GM23248 (cell line): ENCODE results near the gene TEX53. TPM values are rescaled to one million over a fixed set of nuclear protein-coding genes. Genes with fewer than 3 reads are reported as not detected.

Source experiments
- DNase-seq: peaks from one replicate; pipeline ENCODE4 v3.0.0-alpha.2; 2015
- H2AFZ ChIP-seq: fragments of 200-600 bp; sonication (generic); 2 replicates; pipeline ENCODE4 v1.6.1; 2016; ENCODE audit warnings: antibody characterized with exemption
- H3F3A ChIP-seq: fragments of 200-600 bp; sonication (generic); 2 replicates; pipeline ENCODE4 v1.6.1; 2016; ENCODE audit warnings: mild to moderate bottlenecking, antibody characterized with exemption, mixed run types; ENCODE audit not compliant: insufficient read depth
- H3K27ac ChIP-seq: fragments of 200-600 bp; sonication (generic); 2 replicates; pipeline ENCODE4 v1.5.1; 2016; ENCODE audit warnings: mild to moderate bottlenecking
- H3K27me3 ChIP-seq: fragments of 200-600 bp; sonication (generic); replicated peaks from 2 replicates; pipeline ENCODE4 v1.6.1; 2016; ENCODE audit warnings: mild to moderate bottlenecking; ENCODE audit not compliant: insufficient read depth
- H3K36me3 ChIP-seq: fragments of 200-600 bp; sonication (generic); 2 replicates; pipeline ENCODE4 v1.6.1; 2016; ENCODE audit warnings: low read depth, mild to moderate bottlenecking
- H3K4me1 ChIP-seq: fragments of 200-600 bp; sonication (generic); 2 replicates; pipeline ENCODE4 v1.6.1; 2016; ENCODE audit warnings: mild to moderate bottlenecking; ENCODE audit not compliant: insufficient read depth
- H3K4me2 ChIP-seq: fragments of 200-600 bp; sonication (generic); one replicate; pipeline ENCODE4 v1.6.1; 2016; ENCODE audit warnings: mild to moderate bottlenecking; ENCODE audit not compliant: unreplicated experiment
- H3K4me3 ChIP-seq: fragments of 200-600 bp; sonication (generic); 2 replicates; pipeline ENCODE4 v1.5.1; 2016; ENCODE audit warnings: mild to moderate bottlenecking
- H3K79me2 ChIP-seq: fragments of 200-600 bp; sonication (generic); 2 replicates; pipeline ENCODE4 v1.6.1; 2016; ENCODE audit warnings: mild to moderate bottlenecking; ENCODE audit not compliant: insufficient read depth
- H3K9ac ChIP-seq: fragments of 200-600 bp; sonication (generic); 2 replicates; pipeline ENCODE4 v1.6.1; 2016; ENCODE audit warnings: mild to moderate bottlenecking
- H3K9me2 ChIP-seq: fragments of 200-600 bp; sonication (generic); 2 replicates; pipeline ENCODE4 v1.6.1; 2016; ENCODE audit warnings: mixed run types, mild to moderate bottlenecking, moderate library complexity; ENCODE audit not compliant: insufficient read depth
- H3K9me3 ChIP-seq: fragments of 200-600 bp; sonication (generic); one replicate; pipeline ENCODE4 v1.6.1; 2017; ENCODE audit warnings: low read depth
- H4K20me1 ChIP-seq: fragments of 200-600 bp; sonication (generic); 2 replicates; pipeline ENCODE4 v1.6.0; 2016; ENCODE audit not compliant: insufficient read depth
- EZH2 ChIP-seq: fragments of 200-600 bp; sonication (generic); IDR thresholded peaks from 2 replicates; pipeline ENCODE4 v1.6.1; 2018; ENCODE audit warnings: antibody characterized with exemption, mild to moderate bottlenecking; ENCODE audit not compliant: insufficient read depth, poor library complexity, severe bottlenecking
- EZH2phosphoT487 ChIP-seq: fragments of 200-600 bp; sonication (generic); IDR thresholded peaks from 2 replicates; pipeline ENCODE4 v1.6.1; 2018; ENCODE audit warnings: antibody characterized with exemption, moderate library complexity, mild to moderate bottlenecking, low read depth; ENCODE audit not compliant: insufficient read depth
- WGBS, 2 experiments: methylation state at CpG; one replicate each; pipeline ENCODE4 v1.1.6; 2015 to 2017; ENCODE audit warnings: low lambda C conversion rate in 2 of 2, low coverage in 1 of 2; ENCODE audit errors: missing lambda C conversion rate in 2 of 2; 5-methylcytosine and 5-hydroxymethylcytosine counted together
- in situ Hi-C: fragments of 300-500 bp; cut with MboI; formaldehyde crosslinking; loops from 2 replicates; pipeline ENCODE4 v1.15.0; 2020
- polyA plus RNA-seq: library from polyadenylated mRNA; unstranded; fragments of >200 nt; fragmentation: Nextera tagmentation; extraction: Ambion mirVana; gene quantifications from 2 replicates; pipeline ENCODE4 v1.2.1, GENCODE V29; 2016
- total RNA-seq: library from RNA; depleted of rRNA; stranded (reverse); fragments of >200 nt; shearing (Covaris generic); gene quantifications from 2 replicates; pipeline ENCODE4 v1.2.3, GENCODE V29; 2014

Gene TEX53
- total and polyA plus RNA-seq, 2 experiments from 2014 or later = not detected

DNA sequence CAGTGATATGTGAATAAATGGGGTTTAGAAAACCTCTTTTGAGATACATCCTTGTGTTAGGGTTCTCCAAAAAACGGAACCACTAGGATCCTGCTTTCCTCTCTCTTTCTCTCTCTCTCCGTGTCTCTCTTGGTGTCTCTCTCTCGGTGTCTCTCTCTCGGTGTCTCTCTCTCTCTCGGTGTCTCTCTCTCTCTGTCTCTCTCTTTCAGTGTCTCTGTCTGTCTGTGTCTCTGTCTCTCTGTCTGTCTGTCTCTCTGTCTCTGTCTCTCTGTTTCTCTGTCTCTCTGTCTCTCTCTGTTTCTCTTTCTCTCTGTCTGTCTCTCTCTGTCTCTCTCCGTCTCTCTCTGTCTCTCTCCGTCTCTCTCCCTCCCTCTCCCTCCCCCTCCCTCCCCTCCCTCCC is 32.2 kb upstream of the TEX53 start:
- Histone ChIP-seq H3K4me1 (peaks cover 38% of the 10 kb centered on the region), H2AFZ (no peak overlapping the region), H3K27me3 (no peaks in the 10 kb centered on the region), H3K9ac (no peak overlapping the region), H3K4me2 (no peak overlapping the region), H3K4me3 (no peak overlapping the region), H3K9me3 (no peaks in the 10 kb centered on the region), H3K36me3 (no peaks in the 10 kb centered on the region), H3K79me2 (no peaks in the 10 kb centered on the region), H3K9me2 (no peaks in the 10 kb centered on the region), H4K20me1 (no peaks in the 10 kb centered on the region), H3F3A (peaks cover 49% of the 10 kb centered on the region), H3K27ac (no peak overlapping the region)
- in situ Hi-C loops = loop anchor here (5.0 to 10.0 kb wide), 2 partner anchors 45 to 322 kb away; no protein-coding TSS in a partner anchor
- DNase-seq = no peak
- 89 to 94% methylated on average over 2 to 7 of the region's 7 CpGs for WGBS, 2 experiments
- TF ChIP-seq EZH2phosphoT487 (no peak), EZH2 (no peak)

DNA sequence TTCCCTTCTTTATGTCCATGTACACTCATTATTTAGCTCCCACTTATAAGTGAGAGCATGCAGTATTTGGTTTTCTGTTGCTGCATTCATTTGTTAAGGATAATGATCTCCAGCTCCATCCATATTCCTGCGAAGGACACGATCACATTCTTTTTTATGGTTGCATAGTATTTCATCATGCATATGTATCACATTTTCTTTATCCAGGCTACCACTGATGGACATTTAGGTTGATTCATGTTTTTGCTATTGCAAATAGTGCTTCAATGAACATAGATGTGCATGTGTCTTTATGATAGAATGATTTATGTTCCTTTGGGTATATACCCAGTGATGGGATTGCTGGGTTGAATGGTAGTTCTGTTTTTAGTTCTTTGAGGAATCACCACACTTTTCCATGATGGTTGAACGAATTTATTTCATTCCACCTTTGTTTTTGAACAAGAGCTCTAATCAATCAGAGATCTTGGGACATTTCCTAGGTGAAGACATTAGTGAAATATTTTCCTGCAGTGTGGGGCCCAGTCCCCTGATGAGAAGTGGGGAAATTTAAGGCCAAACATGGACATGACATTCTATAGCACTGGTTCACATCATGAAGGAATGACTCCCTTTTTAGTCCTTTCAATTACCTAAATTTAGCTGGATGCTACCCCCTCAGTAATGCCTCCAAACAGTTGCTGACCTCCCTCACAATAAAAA is 31.5 kb upstream of the TEX53 start:
- TF ChIP-seq EZH2 (no peak), EZH2phosphoT487 (no peak)
- Histone ChIP-seq H3K36me3 (no peaks in the 10 kb centered on the region), H3K9me2 (no peaks in the 10 kb centered on the region), H2AFZ (no peak overlapping the region), H3K27ac (no peak overlapping the region), H3K9me3 (no peaks in the 10 kb centered on the region), H3K4me3 (no peak overlapping the region), H3K79me2 (no peaks in the 10 kb centered on the region), H3K27me3 (no peaks in the 10 kb centered on the region), H3K4me2 (no peak overlapping the region), H3K9ac (no peak overlapping the region), H4K20me1 (no peaks in the 10 kb centered on the region), H3K4me1 (peaks cover 31% of the 10 kb centered on the region), H3F3A (peaks cover 41% of the 10 kb centered on the region)
- WGBS, 2 experiments = 98% methylated on average over 3 of the region's 3 CpGs
- in situ Hi-C loops = loop anchor here (5.0 to 10.0 kb wide), 2 partner anchors 46 to 323 kb away; no protein-coding TSS in a partner anchor
- DNase-seq = no peak

DNA sequence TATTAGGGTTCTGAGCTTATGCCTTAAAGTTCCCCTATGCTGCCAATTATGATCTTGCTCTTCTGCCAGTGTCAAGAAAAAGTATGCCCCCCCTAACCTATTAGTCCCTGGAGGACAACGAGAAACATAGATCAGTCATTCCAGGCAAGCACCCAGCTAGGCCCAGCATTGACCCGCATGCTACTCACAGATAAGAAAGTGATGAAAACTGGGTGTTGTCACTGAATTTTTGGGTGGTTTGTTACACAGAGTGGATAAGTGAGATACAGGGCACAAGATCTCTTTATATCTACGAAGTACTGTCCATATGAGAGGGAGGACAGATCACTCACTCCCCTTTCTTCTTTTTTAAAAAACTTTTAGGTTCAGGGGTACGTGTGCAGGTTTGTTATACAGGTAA is 30.8 kb upstream of the TEX53 start:
- in situ Hi-C loops = loop anchor here (5.0 to 10.0 kb wide), 2 partner anchors 46 to 324 kb away; no protein-coding TSS in a partner anchor
- TF ChIP-seq EZH2phosphoT487 = no peak
- TF ChIP-seq EZH2 = no peak
- DNase-seq = no peak
- WGBS, 2 experiments = 88 to 90% methylated on average over 4 of the region's 4 CpGs
- H3K4me3 ChIP-seq = no peak overlapping the region
- no peaks in the 10 kb centered on the region for H3K9me3 ChIP-seq
- no peaks in the 10 kb centered on the region for H3K27me3 ChIP-seq
- H2AFZ ChIP-seq = no peak overlapping the region
- no peak overlapping the region for H3K27ac ChIP-seq
- no peak overlapping the region for H3K4me2 ChIP-seq
- H3F3A ChIP-seq = peaks cover 36% of the 10 kb centered on the region
- no peaks in the 10 kb centered on the region for H4K20me1 ChIP-seq
- H3K36me3 ChIP-seq = no peaks in the 10 kb centered on the region
- no peaks in the 10 kb centered on the region for H3K9me2 ChIP-seq
- peaks cover 25% of the 10 kb centered on the region for H3K4me1 ChIP-seq
- no peaks in the 10 kb centered on the region for H3K79me2 ChIP-seq
- H3K9ac ChIP-seq = no peak overlapping the region

DNA sequence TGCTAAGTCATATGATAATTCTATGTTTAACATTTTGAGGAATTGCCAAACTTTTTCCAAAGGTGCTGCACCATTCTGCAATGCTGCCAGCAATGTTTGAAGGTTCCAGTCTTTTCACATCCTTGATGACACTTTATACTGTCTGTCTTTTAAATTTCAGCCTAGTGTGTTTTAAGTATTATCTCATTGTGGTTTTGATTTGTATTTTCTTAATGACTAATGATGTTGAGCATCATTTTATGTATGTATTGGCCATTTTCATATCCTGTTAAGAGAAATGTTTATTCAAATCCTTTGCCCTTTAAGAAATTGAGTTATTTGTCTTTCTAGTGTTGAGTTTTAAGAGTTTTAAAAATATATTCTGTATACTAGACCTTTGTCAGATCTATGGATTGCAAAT is 29.4 kb upstream of the TEX53 start:
- no peak overlapping the region for H3K9ac ChIP-seq
- no peak for TF ChIP-seq EZH2
- 0 out of 2 replicates have a peak, but pooled peaks have one; percentile 74 for TF ChIP-seq EZH2phosphoT487
- no peak overlapping the region for H3K4me2 ChIP-seq
- peaks cover 22% of the 10 kb centered on the region for H3K4me1 ChIP-seq
- no peaks in the 10 kb centered on the region for H3K79me2 ChIP-seq
- no peak overlapping the region for H2AFZ ChIP-seq
- H3K9me3 ChIP-seq = no peaks in the 10 kb centered on the region
- H3F3A ChIP-seq = peaks cover 25% of the 10 kb centered on the region
- H3K36me3 ChIP-seq = no peaks in the 10 kb centered on the region
- H3K27ac ChIP-seq = no peak overlapping the region
- in situ Hi-C loops = loop anchor here (5.0 to 10.0 kb wide), 2 partner anchors 48 to 325 kb away; no protein-coding TSS in a partner anchor
- no peaks in the 10 kb centered on the region for H4K20me1 ChIP-seq
- no peak overlapping the region for H3K4me3 ChIP-seq
- H3K27me3 ChIP-seq = no peaks in the 10 kb centered on the region
- no peaks in the 10 kb centered on the region for H3K9me2 ChIP-seq
- peak; percentile 56 for DNase-seq
